HG02642 (cell line): ENCODE results near the gene SRP19.

Experiments used
- ATAC-seq: cut with Tn5 transposase; IDR thresholded peaks from one replicate; pipeline ENCODE4 v1.9.1; 2021; ENCODE audit warnings: mild to moderate bottlenecking; ENCODE audit not compliant: unreplicated experiment, poor library complexity

Gene SRP19

GRCh38 chr5:112918136-112918535 is 57.0 kb downstream of the SRP19 start:
- ATAC-seq = no peak

DNA sequence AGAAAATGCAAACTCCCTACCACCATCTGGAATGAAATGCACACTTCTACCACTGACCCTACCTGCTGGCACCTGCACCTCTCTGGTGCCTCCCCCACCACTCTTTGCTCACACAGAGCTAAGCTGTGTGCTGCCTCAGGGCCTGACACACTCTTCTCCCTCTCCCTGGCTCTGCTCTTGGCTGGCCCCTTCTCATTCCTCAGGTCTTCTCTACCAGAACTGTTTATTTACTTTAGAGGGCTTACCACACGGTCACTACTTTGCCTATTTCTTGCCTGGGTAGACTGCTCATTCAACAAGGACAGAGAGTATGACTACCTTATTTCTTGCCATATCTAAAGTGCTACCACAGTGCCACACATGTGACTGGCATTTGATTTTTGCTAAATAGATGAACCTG is 57.6 kb downstream of the SRP19 start:
- no peak for ATAC-seq
